WTC11 (cell line): ENCODE results near the gene WDSUB1. TPM values are rescaled to one million over a fixed set of nuclear protein-coding genes. Genes with fewer than 3 reads are reported as not detected.
A peak's percentile ranks its signal among the peaks of the same experiment; 100 is the strongest.

Experiments
- ATAC-seq: fragments of 200-7000 bp; cut with Tn5 transposase; 2 replicates; pipeline ENCODE4 v1.10.0; 2021; ENCODE audit warnings: mild to moderate bottlenecking, moderate library complexity
- CTCF ChIA-PET: fragments of 300-600 bp; sonication (Branson Sonifier 250); formaldehyde crosslinking; loops from one replicate; lab custom pipeline; 2021; ENCODE audit warnings: antibody characterized with exemption; lab: Charles Lee
- POLR2A ChIA-PET: fragments of 350-600 bp; sonication (Branson Sonifier 250); formaldehyde crosslinking; loops from one replicate; lab custom pipeline; 2021; ENCODE audit warnings: antibody characterized with exemption; lab: Charles Lee
- DNase-seq: peaks from one replicate; pipeline ENCODE4 v3.0.0; 2021; ENCODE audit warnings: low spot score
- H3K27ac Mint-ChIP-seq: 2 replicates; pipeline ENCODE4 v1.8.0; 2021; ENCODE audit warnings: mixed read lengths
- H3K27me3 Mint-ChIP-seq: 2 replicates; pipeline ENCODE4 v1.8.0; 2021; ENCODE audit warnings: low read depth, mild to moderate bottlenecking, moderate library complexity, mixed read lengths
- H3K36me3 Mint-ChIP-seq: 2 replicates; pipeline ENCODE4 v1.8.0; 2021; ENCODE audit warnings: mixed read lengths
- H3K4me1 Mint-ChIP-seq: 2 replicates; pipeline ENCODE4 v1.8.0; 2022; ENCODE audit warnings: mixed read lengths
- H3K4me3 Mint-ChIP-seq: 2 replicates; pipeline ENCODE4 v1.8.0; 2021; ENCODE audit warnings: mild to moderate bottlenecking, moderate library complexity, mixed read lengths
- H3K9me3 Mint-ChIP-seq: 2 replicates; pipeline ENCODE4 v1.8.0; 2021; ENCODE audit warnings: mixed read lengths
- ATF1 ChIP-seq: sonication (generic); formaldehyde crosslinking; IDR thresholded peaks from 2 replicates; pipeline ENCODE4 v1.8.1; 2023; ENCODE audit warnings: mild to moderate bottlenecking, moderate library complexity, missing genetic modification reagents
- CREM ChIP-seq: sonication (generic); formaldehyde crosslinking; IDR thresholded peaks from 2 replicates; pipeline ENCODE4 v1.8.1; 2022; ENCODE audit warnings: mild to moderate bottlenecking, missing genetic modification reagents, moderate library complexity
- GABPB1 ChIP-seq: sonication (generic); formaldehyde crosslinking; IDR thresholded peaks from 2 replicates; pipeline ENCODE4 v1.8.1; 2023; ENCODE audit warnings: mild to moderate bottlenecking, missing genetic modification reagents
- HMGA2 ChIP-seq: fragments of 250-450 bp; sonication (Bioruptor Pico); IDR thresholded peaks from 2 replicates; pipeline ENCODE4 v1.4.0; 2021; ENCODE audit warnings: mild to moderate bottlenecking, moderate library complexity
- IRF2 ChIP-seq: sonication (generic); formaldehyde crosslinking; IDR thresholded peaks from 2 replicates; pipeline ENCODE4 v1.8.0; 2022; ENCODE audit warnings: low read depth, missing genetic modification reagents, borderline replicate concordance
- MYBL2 ChIP-seq: sonication (generic); formaldehyde crosslinking; IDR thresholded peaks from 2 replicates; pipeline ENCODE4 v1.8.1; 2023; ENCODE audit warnings: mild to moderate bottlenecking, moderate library complexity, missing genetic modification reagents
- NFYB ChIP-seq: sonication (generic); formaldehyde crosslinking; conservative IDR thresholded peaks from 2 replicates; pipeline ENCODE4 v1.8.0; 2022; ENCODE audit warnings: low read depth, missing genetic modification reagents
- NR3C1 ChIP-seq: sonication (generic); formaldehyde crosslinking; conservative IDR thresholded peaks from 2 replicates; pipeline ENCODE4 v1.8.1; 2023; ENCODE audit warnings: low read depth, mild to moderate bottlenecking, missing genetic modification reagents
- PRRX2 ChIP-seq: fragments of 250-450 bp; sonication (Bioruptor Pico); IDR thresholded peaks from 2 replicates; pipeline ENCODE4 v1.8.0; 2021; ENCODE audit warnings: mild to moderate bottlenecking
- SMAD3 ChIP-seq: sonication (generic); formaldehyde crosslinking; IDR thresholded peaks from 2 replicates; pipeline ENCODE4 v1.8.0; 2022; ENCODE audit warnings: missing genetic modification reagents, mild to moderate bottlenecking, borderline replicate concordance
- SP1 ChIP-seq: sonication (generic); formaldehyde crosslinking; conservative IDR thresholded peaks from 2 replicates; pipeline ENCODE4 v1.8.1; 2022; ENCODE audit warnings: missing genetic modification reagents
- TCF7 ChIP-seq: sonication (generic); formaldehyde crosslinking; IDR thresholded peaks from 2 replicates; pipeline ENCODE4 v1.8.0; 2022; ENCODE audit warnings: mild to moderate bottlenecking, low read depth, missing genetic modification reagents, moderate library complexity
- TEAD1 ChIP-seq: sonication (generic); formaldehyde crosslinking; IDR thresholded peaks from 2 replicates; pipeline ENCODE4 v1.8.0; 2022; ENCODE audit warnings: mild to moderate bottlenecking, missing genetic modification reagents
- ZNF219 ChIP-seq: sonication (generic); formaldehyde crosslinking; IDR thresholded peaks from 2 replicates; pipeline ENCODE4 v1.8.0; 2023; ENCODE audit warnings: missing genetic modification reagents, mild to moderate bottlenecking, borderline replicate concordance
- total RNA-seq: library from RNA; stranded (reverse); gene quantifications from 3 replicates; pipeline ENCODE4 v1.2.3, GENCODE V29; 2021
- TF ChIP-seq, protein P1 (sequence below): sonication (generic); formaldehyde crosslinking; conservative IDR thresholded peaks from 2 replicates; pipeline ENCODE4 v1.8.1; 2022; ENCODE audit warnings: mild to moderate bottlenecking, missing genetic modification reagents
- TF ChIP-seq, protein P2 (sequence below): sonication (generic); formaldehyde crosslinking; IDR thresholded peaks from 2 replicates; pipeline ENCODE4 v1.8.1; 2023; ENCODE audit warnings: mild to moderate bottlenecking, moderate library complexity, missing genetic modification reagents
- TF ChIP-seq, protein P3 (sequence below): sonication (generic); formaldehyde crosslinking; IDR thresholded peaks from 2 replicates; pipeline ENCODE4 v1.8.1; 2022; ENCODE audit warnings: mild to moderate bottlenecking, moderate library complexity, missing genetic modification reagents
- TF ChIP-seq, protein P4 (sequence below): sonication (generic); formaldehyde crosslinking; IDR thresholded peaks from 2 replicates; pipeline ENCODE4 v1.8.1; 2023; ENCODE audit warnings: mild to moderate bottlenecking, missing genetic modification reagents
- TF ChIP-seq, protein P5 (sequence below): fragments of 200-600 bp; IDR thresholded peaks from 2 replicates; pipeline ENCODE4 v1.8.0; 2022; ENCODE audit warnings: antibody characterized with exemption
- TF ChIP-seq, protein P6 (sequence below): sonication (generic); formaldehyde crosslinking; IDR thresholded peaks from 2 replicates; pipeline ENCODE4 v1.8.1; 2023; ENCODE audit warnings: mild to moderate bottlenecking, missing genetic modification reagents, moderate library complexity

Gene WDSUB1
- total RNA-seq, 1 experiment from 2014 or later, result 5.8 TPM

DNA sequence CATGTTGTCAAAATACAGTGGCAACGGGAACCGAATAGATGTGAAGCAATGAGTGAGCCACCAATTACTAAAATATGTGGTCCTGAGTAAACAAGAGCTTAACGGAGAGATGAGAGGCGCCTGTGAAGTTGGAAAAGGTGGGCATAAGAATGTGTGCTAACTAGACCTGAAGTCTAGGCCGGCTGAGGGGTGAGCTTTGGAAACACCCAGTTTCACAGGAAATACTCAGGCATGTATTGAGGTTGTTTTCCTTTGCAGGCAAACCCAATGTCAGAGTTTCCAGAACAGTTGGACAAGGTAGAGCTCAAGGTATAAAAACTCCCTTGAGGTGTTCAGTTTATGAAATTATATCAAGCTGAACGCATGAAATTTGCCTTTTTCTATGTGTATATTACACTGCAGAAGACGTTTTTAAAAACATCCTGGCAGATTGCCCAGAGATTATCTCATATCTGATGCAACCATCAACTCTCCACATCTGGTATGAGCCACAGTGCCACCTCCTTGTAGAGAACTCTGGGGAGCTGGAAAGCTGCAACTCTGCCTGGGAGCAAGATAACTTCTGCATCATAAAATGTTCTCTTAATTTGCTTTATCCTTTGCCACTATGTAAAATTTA, 3.9 kb upstream of the WDSUB1 start:
- H3K4me3 Mint-ChIP-seq, result no peak overlapping the region
- ChIA-PET POLR2A (no interaction called here), CTCF (no interaction called here)
- peaks cover 3% of the 10 kb centered on the region; the same call in 1 of the 2 replicates for H3K27me3 Mint-ChIP-seq
- H3K27ac Mint-ChIP-seq, result no peak overlapping the region
- no peaks in the 10 kb centered on the region for H3K9me3 Mint-ChIP-seq
- ATAC-seq (no peak), DNase-seq (no peak)
- H3K4me1 Mint-ChIP-seq, result peaks cover 18% of the 10 kb centered on the region
- TF ChIP-seq SP1 (CRISPR knock-in tag), result no peak
- peak; percentile 95 for TF ChIP-seq GABPB1 (CRISPR knock-in tag)
- TF ChIP-seq, protein P1, sequence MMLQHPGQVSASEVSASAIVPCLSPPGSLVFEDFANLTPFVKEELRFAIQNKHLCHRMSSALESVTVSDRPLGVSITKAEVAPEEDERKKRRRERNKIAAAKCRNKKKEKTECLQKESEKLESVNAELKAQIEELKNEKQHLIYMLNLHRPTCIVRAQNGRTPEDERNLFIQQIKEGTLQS (CRISPR knock-in tag), result no peak
- H3K36me3 Mint-ChIP-seq, result no peaks in the 10 kb centered on the region

DNA sequence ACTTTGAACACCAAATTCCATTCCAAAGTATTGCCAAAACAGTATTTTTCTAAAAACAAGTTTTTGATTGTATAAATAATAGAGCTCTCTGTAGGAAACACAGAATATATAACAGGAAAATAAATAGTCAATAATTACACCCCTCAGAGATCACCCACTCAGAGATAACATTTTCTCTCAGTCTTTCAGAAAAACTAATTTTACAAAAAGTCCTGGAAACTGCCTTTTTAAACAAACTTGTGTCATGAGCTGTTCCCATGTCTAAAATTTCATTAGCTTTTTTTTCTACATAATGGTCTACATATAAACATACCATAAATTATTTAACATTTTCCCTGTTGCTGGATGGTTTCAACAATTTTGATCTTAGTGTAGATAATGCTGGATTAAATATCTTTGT, 1.2 kb upstream of the WDSUB1 start:
- Mint-ChIP-seq H3K36me3 (peaks cover under 1% of the 10 kb centered on the region; the same call in 1 of the 2 replicates), H3K27ac (peak overlapping the region; percentile 98; the same call in 1 of the 2 replicates), H3K9me3 (no peaks in the 10 kb centered on the region), H3K4me3 (peak overlapping the region; percentile 82), H3K4me1 (peaks cover 23% of the 10 kb centered on the region), H3K27me3 (peaks cover 3% of the 10 kb centered on the region; the same call in 1 of the 2 replicates)
- CTCF ChIA-PET, result interaction anchor here (1.4 kb wide), 1 partner anchor 101 kb away, joined by 3 read pairs; no protein-coding TSS in a partner anchor
- DNase-seq, result no peak
- POLR2A ChIA-PET, result interaction anchor here (1.0 kb wide), 1 partner anchor 424 kb away, joined by 3 read pairs; the partner anchor contains the start of gene MARCHF7
- no peak for ATAC-seq
- TF ChIP-seq, protein P2, sequence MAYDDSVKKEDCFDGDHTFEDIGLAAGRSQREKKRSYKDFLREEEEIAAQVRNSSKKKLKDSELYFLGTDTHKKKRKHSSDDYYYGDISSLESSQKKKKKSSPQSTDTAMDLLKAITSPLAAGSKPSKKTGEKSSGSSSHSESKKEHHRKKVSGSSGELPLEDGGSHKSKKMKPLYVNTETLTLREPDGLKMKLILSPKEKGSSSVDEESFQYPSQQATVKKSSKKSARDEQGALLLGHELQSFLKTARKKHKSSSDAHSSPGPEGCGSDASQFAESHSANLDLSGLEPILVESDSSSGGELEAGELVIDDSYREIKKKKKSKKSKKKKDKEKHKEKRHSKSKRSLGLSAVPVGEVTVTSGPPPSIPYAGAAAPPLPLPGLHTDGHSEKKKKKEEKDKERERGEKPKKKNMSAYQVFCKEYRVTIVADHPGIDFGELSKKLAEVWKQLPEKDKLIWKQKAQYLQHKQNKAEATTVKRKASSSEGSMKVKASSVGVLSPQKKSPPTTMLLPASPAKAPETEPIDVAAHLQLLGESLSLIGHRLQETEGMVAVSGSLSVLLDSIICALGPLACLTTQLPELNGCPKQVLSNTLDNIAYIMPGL (CRISPR knock-in tag), result no peak
- TF ChIP-seq TEAD1 (CRISPR knock-in tag) (no peak), IRF2 (no peak), ZNF219 (CRISPR knock-in tag) (no peak)

DNA sequence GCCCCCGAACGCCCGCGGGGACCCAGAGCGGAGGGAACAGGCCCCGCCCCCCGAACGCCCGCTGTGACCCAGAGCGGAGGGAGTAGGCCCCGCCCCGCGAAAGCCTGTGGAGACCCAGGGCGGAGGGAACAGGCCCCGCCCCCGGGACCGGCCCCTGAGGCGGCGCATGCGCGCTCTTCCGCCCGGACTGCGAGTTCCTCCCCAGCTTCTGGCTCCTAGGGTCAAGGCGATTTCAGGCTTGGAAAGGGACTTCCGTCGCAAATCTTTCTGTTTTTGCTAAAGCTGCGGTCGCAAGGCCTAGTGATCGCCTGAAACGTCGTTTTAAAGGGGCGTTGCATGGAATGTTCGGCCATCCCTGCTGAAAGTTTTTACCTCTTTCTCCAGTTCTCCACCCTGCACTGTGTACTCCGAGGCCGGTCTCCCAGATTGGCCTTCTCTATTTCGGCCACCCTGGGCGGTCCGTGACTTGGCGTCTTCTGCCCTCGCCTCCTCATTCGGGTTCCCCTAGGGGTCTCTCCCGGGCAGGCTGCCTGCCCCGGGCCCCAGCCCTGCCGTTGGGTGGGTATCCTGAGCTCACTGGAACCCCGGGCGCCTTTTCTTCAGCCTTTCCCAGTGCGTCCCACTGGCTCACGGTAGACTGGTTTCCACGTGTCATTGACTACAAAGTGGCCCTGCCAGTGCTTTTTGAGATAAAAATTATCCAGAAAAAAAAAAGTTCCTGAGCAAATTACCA, 372 bp upstream of the WDSUB1 start:
- Mint-ChIP-seq H3K4me3 (peak overlapping the region; percentile 82), H3K4me1 (peaks cover 20% of the 10 kb centered on the region), H3K9me3 (no peaks in the 10 kb centered on the region), H3K27me3 (peaks cover 3% of the 10 kb centered on the region; the same call in 1 of the 2 replicates), H3K36me3 (peaks cover 4% of the 10 kb centered on the region; the same call in 1 of the 2 replicates), H3K27ac (peak overlapping the region; percentile 98)
- DNase-seq (peak; percentile 99), ATAC-seq (peak; percentile 94)
- POLR2A ChIA-PET, result interaction anchor here (0.6 to 1.0 kb wide), 3 partner anchors 279 to 425 kb away, joined by 3 to 4 read pairs (median 3); partner anchors contain the start of gene MARCHF7
- CTCF ChIA-PET, result interaction anchor here (1.4 to 1.7 kb wide), 2 partner anchors 100 to 635 kb away, joined by 3 to 4 read pairs; no protein-coding TSS in a partner anchor
- TF ChIP-seq TEAD1 (CRISPR knock-in tag) (no peak), SMAD3 (CRISPR knock-in tag) (no peak), NR3C1 (CRISPR knock-in tag) (no peak), ATF1 (CRISPR knock-in tag) (0 out of 2 replicates have a peak, but pooled peaks have one; percentile 17), NFYB (CRISPR knock-in tag) (no peak), MYBL2 (CRISPR knock-in tag) (peak; percentile 20; the same call in 1 of the 2 replicates), SP1 (CRISPR knock-in tag) (peak; percentile 57; the same call in 1 of the 2 replicates), TCF7 (no peak), CREM (CRISPR knock-in tag) (peak; percentile 28; the same call in 1 of the 2 replicates), PRRX2 (CRISPR knock-in tag) (no peak), HMGA2 (CRISPR knock-in tag) (no peak)
- TF ChIP-seq, protein P3, sequence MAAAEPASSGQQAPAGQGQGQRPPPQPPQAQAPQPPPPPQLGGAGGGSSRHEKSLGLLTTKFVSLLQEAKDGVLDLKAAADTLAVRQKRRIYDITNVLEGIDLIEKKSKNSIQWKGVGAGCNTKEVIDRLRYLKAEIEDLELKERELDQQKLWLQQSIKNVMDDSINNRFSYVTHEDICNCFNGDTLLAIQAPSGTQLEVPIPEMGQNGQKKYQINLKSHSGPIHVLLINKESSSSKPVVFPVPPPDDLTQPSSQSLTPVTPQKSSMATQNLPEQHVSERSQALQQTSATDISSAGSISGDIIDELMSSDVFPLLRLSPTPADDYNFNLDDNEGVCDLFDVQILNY, result peak; percentile 59
- TF ChIP-seq, protein P4, sequence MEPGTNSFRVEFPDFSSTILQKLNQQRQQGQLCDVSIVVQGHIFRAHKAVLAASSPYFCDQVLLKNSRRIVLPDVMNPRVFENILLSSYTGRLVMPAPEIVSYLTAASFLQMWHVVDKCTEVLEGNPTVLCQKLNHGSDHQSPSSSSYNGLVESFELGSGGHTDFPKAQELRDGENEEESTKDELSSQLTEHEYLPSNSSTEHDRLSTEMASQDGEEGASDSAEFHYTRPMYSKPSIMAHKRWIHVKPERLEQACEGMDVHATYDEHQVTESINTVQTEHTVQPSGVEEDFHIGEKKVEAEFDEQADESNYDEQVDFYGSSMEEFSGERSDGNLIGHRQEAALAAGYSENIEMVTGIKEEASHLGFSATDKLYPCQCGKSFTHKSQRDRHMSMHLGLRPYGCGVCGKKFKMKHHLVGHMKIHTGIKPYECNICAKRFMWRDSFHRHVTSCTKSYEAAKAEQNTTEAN, result peak; percentile 0; the same call in 1 of the 2 replicates
- TF ChIP-seq, protein P5, sequence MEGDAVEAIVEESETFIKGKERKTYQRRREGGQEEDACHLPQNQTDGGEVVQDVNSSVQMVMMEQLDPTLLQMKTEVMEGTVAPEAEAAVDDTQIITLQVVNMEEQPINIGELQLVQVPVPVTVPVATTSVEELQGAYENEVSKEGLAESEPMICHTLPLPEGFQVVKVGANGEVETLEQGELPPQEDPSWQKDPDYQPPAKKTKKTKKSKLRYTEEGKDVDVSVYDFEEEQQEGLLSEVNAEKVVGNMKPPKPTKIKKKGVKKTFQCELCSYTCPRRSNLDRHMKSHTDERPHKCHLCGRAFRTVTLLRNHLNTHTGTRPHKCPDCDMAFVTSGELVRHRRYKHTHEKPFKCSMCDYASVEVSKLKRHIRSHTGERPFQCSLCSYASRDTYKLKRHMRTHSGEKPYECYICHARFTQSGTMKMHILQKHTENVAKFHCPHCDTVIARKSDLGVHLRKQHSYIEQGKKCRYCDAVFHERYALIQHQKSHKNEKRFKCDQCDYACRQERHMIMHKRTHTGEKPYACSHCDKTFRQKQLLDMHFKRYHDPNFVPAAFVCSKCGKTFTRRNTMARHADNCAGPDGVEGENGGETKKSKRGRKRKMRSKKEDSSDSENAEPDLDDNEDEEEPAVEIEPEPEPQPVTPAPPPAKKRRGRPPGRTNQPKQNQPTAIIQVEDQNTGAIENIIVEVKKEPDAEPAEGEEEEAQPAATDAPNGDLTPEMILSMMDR, result no peak
- TF ChIP-seq, protein P6, sequence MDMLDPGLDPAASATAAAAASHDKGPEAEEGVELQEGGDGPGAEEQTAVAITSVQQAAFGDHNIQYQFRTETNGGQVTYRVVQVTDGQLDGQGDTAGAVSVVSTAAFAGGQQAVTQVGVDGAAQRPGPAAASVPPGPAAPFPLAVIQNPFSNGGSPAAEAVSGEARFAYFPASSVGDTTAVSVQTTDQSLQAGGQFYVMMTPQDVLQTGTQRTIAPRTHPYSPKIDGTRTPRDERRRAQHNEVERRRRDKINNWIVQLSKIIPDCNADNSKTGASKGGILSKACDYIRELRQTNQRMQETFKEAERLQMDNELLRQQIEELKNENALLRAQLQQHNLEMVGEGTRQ (CRISPR knock-in tag), result no peak
